Endothelial cell of umbilical vein (primary cell): ENCODE measurements around the gene CACNA2D3.

Experiments used
- CTCF ChIP-seq, 2 donors: IDR thresholded peaks; 1 replicate in 1 of 2; 2 replicates in 1 of 2; pipeline ENCODE4 v1.5.1; 2011; ENCODE audit warnings: low read length in 2 of 2, mild to moderate bottlenecking in 2 of 2, moderate library complexity in 2 of 2, control low read depth in 1 of 2, inconsistent platforms in 1 of 2, low read depth in 1 of 2; ENCODE audit not compliant: insufficient read depth in 1 of 2; ENCODE audit errors: extremely low read depth in 1 of 2
- EZH2 ChIP-seq: IDR thresholded peaks from 2 replicates; pipeline ENCODE4 v1.6.1; 2012; ENCODE audit warnings: borderline replicate concordance, low read depth, mild to moderate bottlenecking, moderate library complexity, low read length, inconsistent platforms; ENCODE audit not compliant: severe bottlenecking
- JUN ChIP-seq: IDR thresholded peaks from 2 replicates; pipeline ENCODE4 v1.6.1; 2011; ENCODE audit warnings: borderline replicate concordance, low read depth; ENCODE audit not compliant: insufficient read length, insufficient read depth
- POLR2A ChIP-seq: IDR thresholded peaks from 2 replicates; pipeline ENCODE4 v1.6.1; 2012; ENCODE audit warnings: low read depth, mild to moderate bottlenecking, control low read depth, low read length
- POLR2AphosphoS5 ChIP-seq: IDR thresholded peaks from 2 replicates; pipeline ENCODE4 v1.6.1; 2012; ENCODE audit warnings: low read depth, mild to moderate bottlenecking, control low read depth, low read length, moderate library complexity; ENCODE audit not compliant: insufficient read depth

GRCh38 chr3:54279005-54279583, 156.7 kb downstream of the CACNA2D3 start:
- TF ChIP-seq JUN (no peak), CTCF (IDR thresholded peaks at IDR 0.05; ENCODE audit: extremely low read depth in 1 of 2, insufficient read depth in 1 of 2, low read depth in 1 of 2, low read length in 2 of 2) (no peak), POLR2A (no peak), POLR2AphosphoS5 (no peak), EZH2 (no peak)
